HepG2 (cell line): ENCODE measurements around the gene DICER1. TPM values are rescaled to one million over a fixed set of nuclear protein-coding genes. Genes with fewer than 3 reads are reported as not detected.
A peak's percentile ranks its signal among the peaks of the same experiment; 100 is the strongest.

Source experiments
- ATAC-seq: fragments of 200-7000 bp; cut with Tn5 transposase; 3 replicates; pipeline ENCODE4 v1.9.1; 2020; ENCODE audit warnings: mild to moderate bottlenecking, moderate library complexity
- BruUV-seq: library from RNA; stranded (reverse); fragments of 400-500 nt; replicated peaks from 2 replicates; lab custom pipeline; 2021; lab: Mats Ljungman, UMichigan
- CTCF ChIA-PET: fragments of 300-600 bp; formaldehyde crosslinking; extraction: SDS; loops from one replicate; lab custom pipeline; 2021; ENCODE audit warnings: low total read pairs, inconsistent platforms, low intra/inter-chr PET ratio; lab: Yijun Ruan, JAX
- POLR2A ChIA-PET: fragments of 350-600 bp; sonication (Branson Sonifier 250); formaldehyde crosslinking; loops from one replicate; lab custom pipeline; 2020; ENCODE audit warnings: antibody characterized with exemption, inconsistent platforms; lab: Yijun Ruan, JAX
- DNase-seq: peaks from one replicate; pipeline ENCODE4 v3.0.0-alpha.2; 2015; ENCODE audit warnings: low spot score
- FAIRE-seq: peaks from 3 replicates; lab custom pipeline; 2011; peaks lifted over from hg19 to GRCh38; lab: Jason Lieb, UNC
- H2AFZ ChIP-seq: one replicate; pipeline ENCODE4 v1.6.1; 2011; ENCODE audit warnings: low read length, inconsistent platforms
- H3K27ac ChIP-seq: fragments of 300-600 bp; 3 replicates; pipeline ENCODE4 v1.8.0; 2011; ENCODE audit warnings: mixed run types, mild to moderate bottlenecking, mixed read lengths, low read length, inconsistent platforms; ENCODE audit not compliant: insufficient read depth; ENCODE audit errors: extremely low read length
- H3K27me3 ChIP-seq, 2 experiments: fragments of 200-600 bp in 1 of 2; 2 replicates in 1 of 2; 3 replicates in 1 of 2; pipeline versions ENCODE4 v1.6.0 to v1.8.0; 2011; ENCODE audit warnings: low read length in 2 of 2, mild to moderate bottlenecking in 2 of 2, moderate library complexity in 2 of 2, inconsistent platforms in 1 of 2; ENCODE audit not compliant: insufficient read depth in 2 of 2, control insufficient read depth in 1 of 2
- H3K36me3 ChIP-seq, 2 experiments: fragments of 200-600 bp in 1 of 2; replicated peaks in 1 of 2; 2 replicates in 1 of 2; 3 replicates in 1 of 2; pipeline versions ENCODE4 v1.5.1 to v1.8.0; 2011; ENCODE audit warnings: low read length in 2 of 2, inconsistent platforms in 1 of 2; ENCODE audit not compliant: insufficient read depth in 2 of 2, control insufficient read depth in 1 of 2
- H3K4me1 ChIP-seq: 2 replicates; pipeline ENCODE4 v1.5.1; 2012; ENCODE audit warnings: low read length, inconsistent platforms; ENCODE audit not compliant: insufficient read depth
- H3K4me2 ChIP-seq: 2 replicates; pipeline ENCODE4 v1.6.0; 2011; ENCODE audit warnings: low read depth, low read length, inconsistent platforms
- H3K4me3 ChIP-seq, 3 experiments: fragments of 200-600 bp in 1 of 3; sonication (generic), shearing (Covaris generic) in 1 of 3; replicated peaks in 1 of 3; 2 replicates each; pipeline ENCODE4 v1.5.1; 2011 to 2016; ENCODE audit warnings: low read length in 3 of 3, inconsistent platforms in 2 of 3, low read depth in 2 of 3, mild to moderate bottlenecking in 2 of 3, control low read depth in 1 of 3, mixed read lengths in 1 of 3; ENCODE audit not compliant: insufficient read depth in 1 of 3
- H3K79me2 ChIP-seq: one replicate; pipeline ENCODE4 v1.6.1; 2011; ENCODE audit warnings: low read length, inconsistent platforms; ENCODE audit not compliant: insufficient read depth
- H3K9ac ChIP-seq: 2 replicates; pipeline ENCODE4 v1.6.0; 2011; ENCODE audit warnings: mild to moderate bottlenecking, low read depth, low read length, inconsistent platforms; ENCODE audit not compliant: insufficient read depth
- H3K9me3 ChIP-seq: 2 replicates; pipeline ENCODE4 v1.5.1; 2012; ENCODE audit warnings: mild to moderate bottlenecking, low read length
- H4K20me1 ChIP-seq: 2 replicates; pipeline ENCODE4 v1.6.0; 2011; ENCODE audit warnings: inconsistent platforms, mild to moderate bottlenecking, low read length, moderate library complexity; ENCODE audit not compliant: insufficient read depth
- ARID4A ChIP-seq: sonication (generic); formaldehyde crosslinking; IDR thresholded peaks from 2 replicates; pipeline ENCODE4 v1.5.0; 2020; ENCODE audit warnings: mild to moderate bottlenecking, missing genetic modification reagents, borderline replicate concordance
- ATF5 ChIP-seq: sonication (generic); formaldehyde crosslinking; IDR thresholded peaks from 2 replicates; pipeline ENCODE4 v1.4.0; 2020; ENCODE audit warnings: mild to moderate bottlenecking, low read depth, missing genetic modification reagents
- CEBPB ChIP-seq: IDR thresholded peaks from 2 replicates; pipeline ENCODE4 v1.6.1; 2011; ENCODE audit warnings: low read depth, low read length, improper control_type of control experiment, borderline replicate concordance
- HNRNPL ChIP-seq: fragments of 200-400 bp; formaldehyde crosslinking; IDR thresholded peaks from 2 replicates; pipeline ENCODE4 v1.6.1; 2017; ENCODE audit warnings: mild to moderate bottlenecking, low read depth, low read length
- POLR2G ChIP-seq: fragments of 200-400 bp; formaldehyde crosslinking; IDR thresholded peaks from 2 replicates; pipeline ENCODE4 v1.6.1; 2018; ENCODE audit warnings: mild to moderate bottlenecking, low read depth, low read length, moderate library complexity
- SRF ChIP-seq: IDR thresholded peaks from 2 replicates; pipeline ENCODE4 v1.6.1; 2011; ENCODE audit warnings: mild to moderate bottlenecking, low read depth, low read length, moderate library complexity
- SRSF9 ChIP-seq: fragments of 200-400 bp; formaldehyde crosslinking; IDR thresholded peaks from 2 replicates; pipeline ENCODE4 v1.6.1; 2018; ENCODE audit warnings: borderline replicate concordance, mild to moderate bottlenecking, low read depth, low read length; ENCODE audit not compliant: insufficient read depth, poor library complexity, severe bottlenecking
- TBX2 ChIP-seq: sonication (generic); formaldehyde crosslinking; IDR thresholded peaks from 2 replicates; pipeline ENCODE4 v1.5.0; 2020; ENCODE audit warnings: missing genetic modification reagents, mild to moderate bottlenecking, borderline replicate concordance
- ZNF10 ChIP-seq: sonication (generic); formaldehyde crosslinking; IDR thresholded peaks from 2 replicates; pipeline ENCODE4 v1.4.0; 2020; ENCODE audit warnings: mild to moderate bottlenecking, low read depth, missing genetic modification reagents, borderline replicate concordance
- ZNF678 ChIP-seq: sonication (generic); formaldehyde crosslinking; IDR thresholded peaks from 2 replicates; pipeline ENCODE4 v1.4.0; 2020; ENCODE audit warnings: mild to moderate bottlenecking, missing genetic modification reagents
- WGBS: methylation state at CpG from one replicate; pipeline ENCODE4 v1.1.6; 2017; ENCODE audit warnings: low lambda C conversion rate; 5-methylcytosine and 5-hydroxymethylcytosine counted together
- in situ Hi-C: cut with HindIII; loops from 2 replicates; pipeline ENCODE4 v1.10.0; 2017; ENCODE audit warnings: low pct_unique_long_range_greater_than_20kb; ENCODE audit not compliant: extremely low pct_ligation_motif_present
- intact Hi-C: fragments of 100-400 bp; cut with micrococcal nuclease; formaldehyde crosslinking; loops from one replicate; pipeline ENCODE4 v1.10.0; 2022; ENCODE audit not compliant: unreplicated experiment
- polyA plus RNA-seq, 8 experiments: library from polyadenylated mRNA; depleted of rRNA in 3 of 8; stranded (reverse) in 7 of 8; unstranded in 1 of 8; fragments of >200 nt; fragmentation: Illumina TruSeq in 4 of 8; extraction: Trizol in 4 of 8; gene quantifications; 2 replicates each; pipeline versions ENCODE4 v1.2.1 to v1.2.3, GENCODE V29; 2011 to 2016; ENCODE audit warnings: low read depth in 4 of 8, missing spikeins in 1 of 8, mixed read lengths in 1 of 8; ENCODE audit not compliant: insufficient read depth in 1 of 8
- total RNA-seq, 5 experiments: library from RNA; depleted of rRNA; stranded (reverse); fragments of >200 nt; fragmentation: Illumina TruSeq; extraction: Trizol; gene quantifications; 2 replicates each; pipeline ENCODE4 v1.2.3, GENCODE V29; 2016; ENCODE audit warnings: low read depth in 1 of 5

Gene DICER1
- total and polyA plus RNA-seq, 2 of the 13 experiments (the other 11 are each of a cell fraction or from before 2014, with no cell fraction given): 31.8 to 61.9 TPM

DNA sequence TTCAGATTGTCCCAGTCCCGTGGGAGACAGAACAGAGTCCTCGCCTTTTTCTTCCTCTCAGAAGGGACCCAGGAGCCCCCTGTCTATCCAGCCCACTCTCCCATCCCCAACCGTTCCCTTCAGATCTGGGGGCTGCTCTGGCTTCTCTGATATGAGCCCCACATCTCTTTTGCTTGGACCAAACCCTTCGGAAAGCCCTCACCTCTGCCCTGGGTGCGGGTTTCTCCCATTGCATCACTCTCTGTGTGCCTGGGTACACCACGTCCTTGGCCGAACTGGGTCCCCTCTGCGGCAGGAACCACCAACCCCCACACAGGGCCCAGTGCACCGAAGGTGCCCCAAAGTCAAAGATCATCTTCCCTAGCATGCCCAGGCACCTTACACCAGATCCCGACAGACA, 87.8 kb downstream of the DICER1 start:
- no peaks in the 10 kb centered on the region for H3K9me3 ChIP-seq
- no peak for DNase-seq
- H2AFZ ChIP-seq: no peak overlapping the region
- no peak for FAIRE-seq
- H4K20me1 ChIP-seq: no peaks in the 10 kb centered on the region
- in situ Hi-C loops: no loop called here
- H3K36me3 ChIP-seq: no peaks in the 10 kb centered on the region
- BruUV-seq: no TSS peak
- H3K4me3 ChIP-seq: no peak overlapping the region
- 11% methylated on average over 9 of the region's 10 CpGs for WGBS
- TF ChIP-seq ZNF678 (CRISPR knock-in tag) (no peak), CEBPB (0 out of 2 replicates have a peak, but pooled peaks have one; percentile 6), SRF (no peak)
- TF ChIP-seq, all 625 proteins: peak for 1
- no peak overlapping the region for H3K4me2 ChIP-seq
- H3K79me2 ChIP-seq: no peaks in the 10 kb centered on the region
- ChIA-PET POLR2A (no interaction called here), CTCF (no interaction called here)
- ATAC-seq: no peak
- H3K4me1 ChIP-seq: no peaks in the 10 kb centered on the region
- intact Hi-C loops: no loop called here
- no peak overlapping the region for H3K27ac ChIP-seq
- no peak overlapping the region for H3K9ac ChIP-seq
- H3K27me3 ChIP-seq: peaks cover 1 to 61% of the 10 kb centered on the region in 2 experiments

- Histone ChIP-seq H3K4me3 (no peak overlapping the region), H3K4me2 (no peak overlapping the region), H3K9me3 (no peaks in the 10 kb centered on the region), H2AFZ (no peak overlapping the region)
- intact Hi-C loops: no loop called here
- under 1% methylated on average over 7 of the region's 7 CpGs for WGBS
- no peak for TF ChIP-seq POLR2G
- no peak for TF ChIP-seq ZNF10 (CRISPR knock-in tag)
- TF ChIP-seq TBX2 (CRISPR knock-in tag): no peak
- no peak for TF ChIP-seq SRSF9
- TF ChIP-seq HNRNPL: no peak
- TF ChIP-seq ATF5: no peak
- TF ChIP-seq ARID4A (CRISPR knock-in tag): no peak
- TF ChIP-seq, all 625 proteins: peak for 0
- H3K27me3 ChIP-seq: peaks cover 1 to 58% of the 10 kb centered on the region in 2 experiments
- ATAC-seq (no peak), DNase-seq (no peak), FAIRE-seq (no peak)
- no peaks in the 10 kb centered on the region for H3K79me2 ChIP-seq
- no peak overlapping the region for H3K9ac ChIP-seq
- no peaks in the 10 kb centered on the region for H4K20me1 ChIP-seq
- in situ Hi-C loops: no loop called here
- no peaks in the 10 kb centered on the region for H3K36me3 ChIP-seq
- no peak overlapping the region for H3K27ac ChIP-seq
- no peaks in the 10 kb centered on the region for H3K4me1 ChIP-seq
- CTCF ChIA-PET: no interaction called here
- no TSS peak for BruUV-seq
- POLR2A ChIA-PET: no interaction called here
These were observed 88.3 kb downstream of the DICER1 start for GRCh38 chr14:95069018-95069417.
